Lower lobe of right lung (tissue), 2 donors: Measurements from ENCODE around the gene RND3. TPM values are rescaled to one million over a fixed set of nuclear protein-coding genes. Genes with fewer than 3 reads are reported as not detected.

ENCODE experiments used
- ATAC-seq, 2 donors: fragments of 200-7000 bp; cut with Tn5 transposase; one replicate each; pipeline ENCODE4 v1.9.1; 2020 to 2022; ENCODE audit warnings: mild to moderate bottlenecking in 2 of 2, moderate library complexity in 2 of 2
- DNase-seq: peaks from one replicate; pipeline ENCODE4 v3.0.0-alpha.2; 2020
- H3K27ac ChIP-seq: fragments of 200-600 bp; one replicate; pipeline ENCODE4 v1.8.0; 2022
- H3K27me3 ChIP-seq: fragments of 200-600 bp; one replicate; pipeline ENCODE4 v1.8.0; 2022; ENCODE audit warnings: low read depth
- H3K36me3 ChIP-seq: fragments of 200-600 bp; one replicate; pipeline ENCODE4 v1.8.0; 2022; ENCODE audit warnings: mild to moderate bottlenecking
- H3K4me1 ChIP-seq: fragments of 200-600 bp; one replicate; pipeline ENCODE4 v1.8.0; 2022
- H3K4me3 ChIP-seq: fragments of 200-600 bp; one replicate; pipeline ENCODE4 v1.8.0; 2022; ENCODE audit warnings: mild to moderate bottlenecking
- H3K9me3 ChIP-seq: fragments of 200-600 bp; one replicate; pipeline ENCODE4 v1.8.0; 2022
- intact Hi-C: fragments of 100-400 bp; cut with DNase I; formaldehyde crosslinking; loops from one replicate; pipeline ENCODE4 v1.11.0; 2022
- total RNA-seq: library from RNA; stranded (reverse); fragmentation: NEBNext Ultra II Directional; extraction: Animal tissue kit (Norgen Biotek cat#: 25700); gene quantifications from one replicate; pipeline ENCODE4 v1.2.1, GENCODE V29; 2021
- TF ChIP-seq, protein P1 (sequence below): fragments of 200-600 bp; IDR thresholded peaks from one replicate; pipeline ENCODE4 v1.8.0; 2022; ENCODE audit warnings: antibody characterized with exemption, mild to moderate bottlenecking
- donor health status: DM: no; HTN: yes; CAD: no; lungs with severe emphysema.

Gene RND3
- total RNA-seq, 1 donor from 2014 or later: 20.8 TPM

DNA sequence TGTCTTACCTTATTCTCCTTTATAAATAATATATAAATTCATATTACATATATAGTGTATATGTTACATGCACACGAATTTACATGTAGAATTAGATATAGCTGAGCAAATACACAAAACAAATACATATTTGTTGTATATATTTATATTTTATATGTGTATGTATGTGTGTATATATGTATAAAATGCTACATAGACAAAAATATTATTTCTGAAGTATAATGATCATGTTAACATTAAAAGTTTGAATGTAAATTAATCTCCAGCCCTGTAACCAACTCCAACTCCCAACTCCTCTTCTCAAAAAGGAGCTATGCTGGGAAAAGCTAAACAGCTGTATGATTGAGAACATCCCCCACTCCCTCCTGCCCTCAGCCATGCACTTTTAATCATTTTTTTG is 42.7 kb upstream of the RND3 start:
- no peaks in the 10 kb centered on the region for H3K27me3 ChIP-seq
- H3K4me1 ChIP-seq: no peaks in the 10 kb centered on the region
- no peaks in the 10 kb centered on the region for H3K9me3 ChIP-seq
- intact Hi-C loops: no loop called here
- TF ChIP-seq, protein P1, sequence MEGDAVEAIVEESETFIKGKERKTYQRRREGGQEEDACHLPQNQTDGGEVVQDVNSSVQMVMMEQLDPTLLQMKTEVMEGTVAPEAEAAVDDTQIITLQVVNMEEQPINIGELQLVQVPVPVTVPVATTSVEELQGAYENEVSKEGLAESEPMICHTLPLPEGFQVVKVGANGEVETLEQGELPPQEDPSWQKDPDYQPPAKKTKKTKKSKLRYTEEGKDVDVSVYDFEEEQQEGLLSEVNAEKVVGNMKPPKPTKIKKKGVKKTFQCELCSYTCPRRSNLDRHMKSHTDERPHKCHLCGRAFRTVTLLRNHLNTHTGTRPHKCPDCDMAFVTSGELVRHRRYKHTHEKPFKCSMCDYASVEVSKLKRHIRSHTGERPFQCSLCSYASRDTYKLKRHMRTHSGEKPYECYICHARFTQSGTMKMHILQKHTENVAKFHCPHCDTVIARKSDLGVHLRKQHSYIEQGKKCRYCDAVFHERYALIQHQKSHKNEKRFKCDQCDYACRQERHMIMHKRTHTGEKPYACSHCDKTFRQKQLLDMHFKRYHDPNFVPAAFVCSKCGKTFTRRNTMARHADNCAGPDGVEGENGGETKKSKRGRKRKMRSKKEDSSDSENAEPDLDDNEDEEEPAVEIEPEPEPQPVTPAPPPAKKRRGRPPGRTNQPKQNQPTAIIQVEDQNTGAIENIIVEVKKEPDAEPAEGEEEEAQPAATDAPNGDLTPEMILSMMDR: no peak
- no peaks in the 10 kb centered on the region for H3K36me3 ChIP-seq
- H3K27ac ChIP-seq: no peak overlapping the region
- no peak for ATAC-seq
- no peak overlapping the region for H3K4me3 ChIP-seq
- no peak for DNase-seq

DNA sequence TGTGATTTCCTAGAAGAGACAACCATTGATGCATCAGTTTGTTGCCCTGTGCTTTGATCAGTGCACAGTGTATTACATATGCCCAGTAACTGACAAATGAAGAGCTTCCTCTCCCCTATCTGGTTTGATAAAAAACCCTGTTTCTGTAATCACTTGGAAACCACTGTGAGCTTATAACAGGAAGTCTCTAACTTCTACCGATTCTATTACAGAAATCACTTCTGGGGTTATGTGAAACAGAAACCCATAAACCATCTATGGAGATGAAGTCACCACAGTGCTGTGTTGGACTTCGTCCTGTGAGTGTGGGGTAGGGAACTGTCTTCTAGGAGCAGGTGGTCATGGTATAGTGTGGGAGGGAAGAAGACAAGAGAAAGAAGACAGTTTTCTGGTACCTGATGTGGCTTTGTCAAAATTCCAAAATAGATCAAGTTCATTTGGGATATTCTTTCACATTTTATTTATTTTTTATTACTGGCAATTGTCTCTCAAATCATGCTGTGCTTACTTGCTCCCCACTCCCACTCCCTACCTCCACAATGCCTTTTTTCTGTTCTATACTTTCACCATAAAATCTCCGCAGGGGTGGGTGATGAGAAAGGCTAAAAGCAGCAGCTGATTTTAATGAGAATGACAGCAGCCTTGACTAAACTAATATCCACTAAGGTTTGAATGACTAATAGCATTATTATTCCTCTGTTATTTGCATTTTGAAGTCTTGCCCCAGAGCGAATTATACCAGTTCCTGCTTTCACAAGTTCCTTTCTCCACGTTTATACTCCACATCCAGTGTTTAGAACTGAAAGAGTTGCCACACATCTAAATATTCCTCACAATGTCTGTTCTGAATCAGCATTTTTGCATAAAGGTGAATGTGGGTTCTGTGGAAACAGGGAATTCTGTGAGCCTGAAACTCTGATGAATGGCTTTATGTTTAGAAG is 41.7 kb upstream of the RND3 start:
- no peaks in the 10 kb centered on the region for H3K4me1 ChIP-seq
- H3K36me3 ChIP-seq: no peaks in the 10 kb centered on the region
- H3K27me3 ChIP-seq: no peaks in the 10 kb centered on the region
- H3K27ac ChIP-seq: no peak overlapping the region
- intact Hi-C loops: no loop called here
- no peak overlapping the region for H3K4me3 ChIP-seq
- ATAC-seq: peak in 1 of 2 donors; percentile 53
- TF ChIP-seq, protein P1: no peak
- DNase-seq: no peak
- no peaks in the 10 kb centered on the region for H3K9me3 ChIP-seq

DNA sequence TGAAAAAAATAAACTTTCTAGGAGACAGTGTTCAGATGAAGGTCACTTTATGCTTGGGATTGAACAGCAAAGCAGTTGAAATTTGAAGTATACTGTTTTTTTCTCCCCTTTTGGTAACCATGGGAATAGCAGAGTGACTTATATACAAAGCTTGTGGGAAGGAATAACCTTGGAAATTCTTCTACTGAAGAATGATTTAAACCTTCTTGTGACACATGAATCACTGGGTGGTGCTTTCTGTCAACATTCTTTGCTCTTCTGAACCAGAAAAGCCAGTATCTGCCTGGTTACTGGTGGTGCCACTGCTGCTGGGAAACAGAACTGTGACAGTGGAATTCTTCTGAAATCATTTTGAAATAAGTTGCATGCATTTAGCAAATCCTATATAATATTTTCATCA is 39.4 kb upstream of the RND3 start:
- H3K9me3 ChIP-seq: no peaks in the 10 kb centered on the region
- H3K36me3 ChIP-seq: no peaks in the 10 kb centered on the region
- peak; percentile 61 to 68 for ATAC-seq
- no peaks in the 10 kb centered on the region for H3K4me1 ChIP-seq
- H3K27ac ChIP-seq: no peak overlapping the region
- no peaks in the 10 kb centered on the region for H3K27me3 ChIP-seq
- H3K4me3 ChIP-seq: no peak overlapping the region
- TF ChIP-seq, protein P1: no peak
- intact Hi-C loops: no loop called here
- no peak for DNase-seq

DNA sequence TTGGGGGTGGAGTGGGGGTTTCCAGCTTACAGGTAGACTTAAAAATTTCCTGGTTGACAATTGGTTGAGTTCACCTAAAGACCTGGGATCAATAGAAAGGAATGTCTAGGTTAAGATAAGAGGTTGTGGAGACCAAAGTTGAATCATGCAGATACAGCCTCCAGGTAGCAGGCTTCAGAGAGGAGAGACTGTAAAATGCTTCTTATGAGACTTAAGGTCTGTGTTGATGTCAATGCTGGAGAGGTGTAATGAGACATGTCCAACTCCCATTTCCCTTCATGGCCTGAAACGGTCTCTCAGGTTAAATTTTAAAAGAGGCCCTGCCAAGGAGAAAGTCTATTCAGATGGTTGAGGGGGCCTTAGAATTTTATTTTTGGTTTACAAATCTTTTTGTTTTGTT is 38.5 kb upstream of the RND3 start:
- H3K27ac ChIP-seq: no peak overlapping the region
- H3K27me3 ChIP-seq: no peaks in the 10 kb centered on the region
- H3K4me3 ChIP-seq: no peak overlapping the region
- no peak for DNase-seq
- intact Hi-C loops: no loop called here
- H3K4me1 ChIP-seq: no peaks in the 10 kb centered on the region
- TF ChIP-seq, protein P1: no peak
- H3K36me3 ChIP-seq: no peaks in the 10 kb centered on the region
- H3K9me3 ChIP-seq: no peaks in the 10 kb centered on the region
- ATAC-seq: no peak

DNA sequence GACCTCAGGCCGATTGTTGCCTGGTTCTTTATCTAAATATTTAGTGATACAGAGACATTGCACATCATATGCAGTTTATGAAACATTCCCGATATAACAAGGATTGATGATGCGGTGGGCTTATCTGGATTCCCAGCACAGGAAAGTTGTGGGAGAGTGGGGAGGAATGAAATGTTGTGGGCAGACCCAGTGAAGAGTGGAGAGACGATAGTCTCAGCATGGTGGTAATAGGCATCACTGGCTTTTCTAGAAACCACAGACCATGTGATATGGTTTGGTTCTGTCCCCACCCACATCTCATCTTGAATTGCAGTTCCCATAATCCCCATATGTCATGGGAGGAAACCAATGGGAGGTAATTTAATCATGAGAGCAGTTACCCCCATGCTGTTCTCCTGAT is 34.8 kb upstream of the RND3 start:
- no peak overlapping the region for H3K27ac ChIP-seq
- no peaks in the 10 kb centered on the region for H3K36me3 ChIP-seq
- TF ChIP-seq, protein P1: no peak
- no peaks in the 10 kb centered on the region for H3K27me3 ChIP-seq
- intact Hi-C loops: no loop called here
- H3K4me3 ChIP-seq: no peak overlapping the region
- DNase-seq (no peak), ATAC-seq (no peak)
- H3K9me3 ChIP-seq: no peaks in the 10 kb centered on the region
- H3K4me1 ChIP-seq: no peaks in the 10 kb centered on the region
